RWPE2 (cell line): ENCODE data around the gene TANC1.

Source experiments
- ATAC-seq: fragments of 200-7000 bp; cut with Tn5 transposase; 3 replicates; pipeline ENCODE4 v1.9.1; 2021; ENCODE audit warnings: low read depth
- DNase-seq: peaks from one replicate; pipeline ENCODE4 v3.0.0-alpha.2; 2020; ENCODE audit warnings: low spot score
- H3K27ac ChIP-seq: fragments of 450-650 bp; 2 replicates; pipeline ENCODE4 v1.5.1; 2017; ENCODE audit warnings: mild to moderate bottlenecking; ENCODE audit not compliant: poor library complexity, severe bottlenecking
- H3K27me3 ChIP-seq: fragments of 250-450 bp; sonication (Bioruptor Pico); 2 replicates; pipeline ENCODE4 v1.5.1; 2021; ENCODE audit warnings: mild to moderate bottlenecking, moderate library complexity; ENCODE audit not compliant: insufficient read depth, poor library complexity, severe bottlenecking
- H3K36me3 ChIP-seq: fragments of 250-450 bp; sonication (Bioruptor Pico); 2 replicates; pipeline ENCODE4 v1.5.1; 2020; ENCODE audit warnings: low read depth, mild to moderate bottlenecking, moderate library complexity
- H3K4me1 ChIP-seq: fragments of 250-450 bp; sonication (Bioruptor Pico); 2 replicates; pipeline ENCODE4 v1.5.1; 2021; ENCODE audit warnings: mild to moderate bottlenecking, moderate library complexity; ENCODE audit not compliant: insufficient read depth, poor library complexity, severe bottlenecking
- H3K4me3 ChIP-seq: fragments of 250-450 bp; sonication (Bioruptor Pico); 2 replicates; pipeline ENCODE4 v1.5.1; 2021; ENCODE audit warnings: mild to moderate bottlenecking, moderate library complexity; ENCODE audit not compliant: severe bottlenecking
- H3K9me3 ChIP-seq: fragments of 250-450 bp; sonication (Bioruptor Pico); 2 replicates; pipeline ENCODE4 v1.5.1; 2021; ENCODE audit warnings: mild to moderate bottlenecking, moderate library complexity; ENCODE audit not compliant: severe bottlenecking
- TF ChIP-seq, protein P1 (sequence below): fragments of 450-650 bp; IDR thresholded peaks from one replicate; pipeline ENCODE4 v1.5.1; 2017; ENCODE audit warnings: mild to moderate bottlenecking, moderate library complexity; ENCODE audit not compliant: poor library complexity, severe bottlenecking

Gene TANC1

DNA sequence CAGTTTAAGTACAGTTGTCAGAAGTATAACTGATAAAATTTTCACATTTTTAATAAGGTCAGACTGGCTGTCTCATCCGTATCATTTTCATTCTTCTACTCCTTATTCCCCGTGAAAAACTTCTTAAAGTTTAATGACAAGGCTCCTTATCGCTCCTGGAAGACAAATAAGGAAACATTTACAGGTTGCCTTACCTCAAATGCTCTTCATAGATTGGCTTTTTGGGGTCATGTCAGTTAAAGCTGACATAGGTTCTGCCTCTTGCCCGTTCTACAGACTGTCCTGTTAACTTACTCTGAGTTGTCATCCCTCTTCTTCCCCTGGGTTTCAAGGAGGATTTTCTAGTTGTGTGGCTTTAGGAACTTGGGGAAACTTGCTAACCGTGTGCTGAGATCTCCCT lies 75.3 kb downstream of the TANC1 start:
- Histone ChIP-seq H3K9me3 (no peaks in the 10 kb centered on the region), H3K4me3 (no peak overlapping the region), H3K36me3 (peaks cover 13% of the 10 kb centered on the region; the same call in 1 of the 2 replicates), H3K4me1 (peaks cover 43% of the 10 kb centered on the region), H3K27ac (peak overlapping the region; percentile 58), H3K27me3 (no peaks in the 10 kb centered on the region)
- DNase-seq (no peak), ATAC-seq (no peak)
- TF ChIP-seq, protein P1, sequence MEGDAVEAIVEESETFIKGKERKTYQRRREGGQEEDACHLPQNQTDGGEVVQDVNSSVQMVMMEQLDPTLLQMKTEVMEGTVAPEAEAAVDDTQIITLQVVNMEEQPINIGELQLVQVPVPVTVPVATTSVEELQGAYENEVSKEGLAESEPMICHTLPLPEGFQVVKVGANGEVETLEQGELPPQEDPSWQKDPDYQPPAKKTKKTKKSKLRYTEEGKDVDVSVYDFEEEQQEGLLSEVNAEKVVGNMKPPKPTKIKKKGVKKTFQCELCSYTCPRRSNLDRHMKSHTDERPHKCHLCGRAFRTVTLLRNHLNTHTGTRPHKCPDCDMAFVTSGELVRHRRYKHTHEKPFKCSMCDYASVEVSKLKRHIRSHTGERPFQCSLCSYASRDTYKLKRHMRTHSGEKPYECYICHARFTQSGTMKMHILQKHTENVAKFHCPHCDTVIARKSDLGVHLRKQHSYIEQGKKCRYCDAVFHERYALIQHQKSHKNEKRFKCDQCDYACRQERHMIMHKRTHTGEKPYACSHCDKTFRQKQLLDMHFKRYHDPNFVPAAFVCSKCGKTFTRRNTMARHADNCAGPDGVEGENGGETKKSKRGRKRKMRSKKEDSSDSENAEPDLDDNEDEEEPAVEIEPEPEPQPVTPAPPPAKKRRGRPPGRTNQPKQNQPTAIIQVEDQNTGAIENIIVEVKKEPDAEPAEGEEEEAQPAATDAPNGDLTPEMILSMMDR: no peak

DNA sequence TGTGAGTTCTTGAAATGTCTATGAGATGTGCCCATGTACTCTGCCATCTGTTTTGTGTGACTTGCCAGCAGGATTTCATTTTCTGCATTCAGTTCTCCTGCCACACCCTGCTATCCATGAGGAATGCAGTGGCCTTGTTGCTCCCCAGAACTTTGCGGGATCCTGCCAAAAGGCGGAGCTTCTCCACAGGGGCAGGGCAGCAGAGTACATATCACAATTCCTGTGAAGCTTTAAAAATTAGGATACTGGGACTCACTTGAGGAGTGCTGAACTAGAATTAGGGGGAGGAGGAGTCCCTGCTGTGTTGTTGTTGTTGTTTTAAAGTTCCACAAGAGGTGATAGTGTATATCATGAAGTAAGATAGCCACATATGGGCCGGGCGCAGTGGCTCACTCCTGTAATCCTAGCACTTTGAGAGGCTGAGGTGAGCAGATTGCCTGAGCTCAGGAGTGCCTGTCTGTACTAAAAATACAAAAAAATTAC lies 76.4 kb downstream of the TANC1 start:
- peak overlapping the region; percentile 58 for H3K27ac ChIP-seq
- no peaks in the 10 kb centered on the region for H3K9me3 ChIP-seq
- no peaks in the 10 kb centered on the region for H3K27me3 ChIP-seq
- TF ChIP-seq, protein P1: no peak
- DNase-seq (no peak), ATAC-seq (peak; percentile 83)
- no peak overlapping the region for H3K4me3 ChIP-seq
- peaks cover 43% of the 10 kb centered on the region for H3K4me1 ChIP-seq
- peaks cover 13% of the 10 kb centered on the region; the same call in 1 of the 2 replicates for H3K36me3 ChIP-seq

GRCh38 chr2:159045545-159046454 lies 77.4 kb downstream of the TANC1 start:
- TF ChIP-seq, protein P1: no peak
- peaks cover 43% of the 10 kb centered on the region for H3K4me1 ChIP-seq
- no peak overlapping the region for H3K4me3 ChIP-seq
- no peaks in the 10 kb centered on the region for H3K9me3 ChIP-seq
- H3K27ac ChIP-seq: peak overlapping the region; percentile 58
- H3K27me3 ChIP-seq: no peaks in the 10 kb centered on the region
- peaks cover 13% of the 10 kb centered on the region; the same call in 1 of the 2 replicates for H3K36me3 ChIP-seq
- DNase-seq (no peak), ATAC-seq (no peak)

GRCh38 chr2:159046966-159047365 lies 78.5 kb downstream of the TANC1 start:
- H3K4me1 ChIP-seq: peaks cover 37% of the 10 kb centered on the region
- peak overlapping the region; percentile 58 for H3K27ac ChIP-seq
- no peaks in the 10 kb centered on the region for H3K9me3 ChIP-seq
- ATAC-seq (no peak), DNase-seq (no peak)
- peaks cover 4% of the 10 kb centered on the region; the same call in 1 of the 2 replicates for H3K36me3 ChIP-seq
- TF ChIP-seq, protein P1: no peak
- no peak overlapping the region for H3K4me3 ChIP-seq
- H3K27me3 ChIP-seq: no peaks in the 10 kb centered on the region
